Measurements from ENCODE around the gene SPZ1. TPM values are rescaled to one million over a fixed set of nuclear protein-coding genes. Genes with fewer than 3 reads are reported as not detected.
"Not testable (repeated sequence)": the region's sequence is repeated elsewhere in the genome, so short reads cannot be mapped to it uniquely, and the experiment has no call there.

The SPZ1 gene
- total RNA-seq, 1 donor from 2014 or later, result not detected

DNA sequence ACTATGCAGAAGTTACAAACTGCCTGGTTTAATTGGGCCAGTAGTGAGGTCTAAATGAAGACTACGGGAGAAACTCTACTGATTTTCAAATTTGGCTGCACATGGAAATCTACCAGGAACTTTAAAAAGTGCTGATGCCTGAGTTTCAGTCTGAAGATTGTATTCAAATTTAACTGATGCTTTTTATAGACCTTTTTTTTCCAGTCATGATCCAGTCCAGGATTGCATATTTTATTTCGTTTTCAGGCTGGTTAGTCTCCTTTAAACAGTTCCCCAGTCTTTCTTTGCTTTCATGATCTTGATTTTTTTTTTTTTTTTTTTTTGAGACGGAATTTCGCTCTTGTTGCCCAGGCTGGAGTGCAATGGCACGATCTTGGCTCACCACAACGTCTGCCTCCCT, 23.7 kb upstream of the SPZ1 start:
- CTCF ChIA-PET, result interaction anchor here (1.5 kb wide), 1 partner anchor 11 kb away, joined by 6 read pairs; no protein-coding TSS in a partner anchor
- no peak for TF ChIP-seq CTCF (IDR thresholded peaks at IDR 0.05)
- no peak for DNase-seq
- POLR2A ChIA-PET, result no interaction called here
- Mint-ChIP-seq H3K4me3 (no peak overlapping the region), H3K27ac (no peak overlapping the region), H3K27me3 (no peaks in the 10 kb centered on the region), H3K36me3 (ENCODE audit: low read depth) (no peaks in the 10 kb centered on the region), H3K9me3 (no peaks in the 10 kb centered on the region), H3K4me1 (no peaks in the 10 kb centered on the region)
- no peak for ATAC-seq (ENCODE audit: low read depth)
- intact Hi-C loops (cut with micrococcal nuclease), result no loop called here

- no peak overlapping the region for H3K4me3 Mint-ChIP-seq
- no peaks in the 10 kb centered on the region for H3K9me3 Mint-ChIP-seq
- TF ChIP-seq CTCF (IDR thresholded peaks at IDR 0.05), result no peak
- intact Hi-C loops (cut with micrococcal nuclease), result no loop called here
- ATAC-seq (ENCODE audit: low read depth) (no peak), DNase-seq (no peak)
- no peak overlapping the region for H3K27ac Mint-ChIP-seq
- ChIA-PET CTCF (no interaction called here), POLR2A (no interaction called here)
- no peaks in the 10 kb centered on the region for H3K27me3 Mint-ChIP-seq
- no peaks in the 10 kb centered on the region for H3K36me3 Mint-ChIP-seq (ENCODE audit: low read depth)
- no peaks in the 10 kb centered on the region for H3K4me1 Mint-ChIP-seq
Observed at GRCh38 chr5:80299601-80300000, 20.2 kb upstream of the SPZ1 start.

DNA sequence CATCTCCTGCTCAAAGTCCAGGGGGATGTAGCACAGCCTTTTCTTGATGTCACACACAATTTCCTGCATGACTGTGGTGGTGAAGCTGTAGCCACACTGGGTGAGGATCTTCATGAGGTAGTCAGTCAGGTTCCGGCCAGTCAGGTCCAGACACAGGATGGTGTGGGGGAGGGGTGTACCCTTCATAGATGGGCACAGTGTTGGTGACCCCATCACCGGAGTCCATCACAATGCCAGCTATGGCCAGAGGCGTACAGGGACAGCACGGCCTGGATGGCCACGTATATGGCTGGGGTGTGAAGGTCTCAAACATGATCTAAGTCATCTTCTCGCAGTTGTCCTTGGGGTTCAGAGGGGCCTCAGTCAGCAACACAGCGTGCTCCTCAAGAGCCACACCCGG, 19.7 kb upstream of the SPZ1 start:
- no peaks in the 10 kb centered on the region for H3K9me3 Mint-ChIP-seq
- ATAC-seq (ENCODE audit: low read depth) (no peak), DNase-seq (no peak)
- intact Hi-C loops (cut with micrococcal nuclease), result no loop called here
- H3K4me1 Mint-ChIP-seq, result no peaks in the 10 kb centered on the region
- TF ChIP-seq CTCF (IDR thresholded peaks at IDR 0.05), result no peak
- CTCF ChIA-PET, result no interaction called here
- H3K36me3 Mint-ChIP-seq (ENCODE audit: low read depth), result no peaks in the 10 kb centered on the region
- POLR2A ChIA-PET, result no interaction called here
- no peaks in the 10 kb centered on the region for H3K27me3 Mint-ChIP-seq
- H3K27ac Mint-ChIP-seq, result no peak overlapping the region
- H3K4me3 Mint-ChIP-seq, result no peak overlapping the region

- intact Hi-C loops (cut with micrococcal nuclease); POLR2A ChIA-PET; H3K4me3 Mint-ChIP-seq; H3K9me3 Mint-ChIP-seq; H3K27me3 Mint-ChIP-seq; CTCF ChIA-PET; H3K36me3 Mint-ChIP-seq (ENCODE audit: low read depth); ATAC-seq (ENCODE audit: low read depth); H3K4me1 Mint-ChIP-seq; H3K27ac Mint-ChIP-seq; DNase-seq: not testable (repeated sequence)
Observed at GRCh38 chr5:80300796-80301195, 19.0 kb upstream of the SPZ1 start.

DNA sequence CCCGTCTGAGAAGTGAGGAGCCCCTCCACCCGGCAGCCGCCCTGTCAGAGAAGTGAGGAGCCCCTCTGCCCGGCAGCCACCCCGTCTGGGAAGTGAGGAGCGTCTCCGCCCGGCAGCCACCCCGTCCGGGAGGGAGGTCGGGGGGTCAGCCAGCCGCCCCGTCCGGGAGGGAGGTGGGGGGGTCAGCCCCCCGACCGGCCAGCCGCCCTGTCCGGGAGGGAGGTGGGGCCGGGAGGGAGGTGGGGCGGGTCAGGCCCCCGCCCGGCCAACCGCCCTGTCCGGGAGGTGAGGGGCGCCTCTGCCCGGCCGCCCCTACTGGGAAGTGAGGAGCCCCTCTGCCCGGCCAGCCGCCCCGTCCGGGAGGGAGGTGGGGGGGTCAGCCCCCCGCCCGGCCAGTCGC, 18.5 kb upstream of the SPZ1 start:
- CTCF ChIA-PET; H3K36me3 Mint-ChIP-seq (ENCODE audit: low read depth); ATAC-seq (ENCODE audit: low read depth); H3K9me3 Mint-ChIP-seq; intact Hi-C loops (cut with micrococcal nuclease); H3K4me1 Mint-ChIP-seq; POLR2A ChIA-PET; H3K27ac Mint-ChIP-seq; H3K4me3 Mint-ChIP-seq; H3K27me3 Mint-ChIP-seq; DNase-seq: not testable (repeated sequence)

GRCh38 chr5:80302636-80303035, 17.2 kb upstream of the SPZ1 start:
- no peak for TF ChIP-seq CTCF (IDR thresholded peaks at IDR 0.05)
- H3K4me1 Mint-ChIP-seq, result no peaks in the 10 kb centered on the region
- H3K27me3 Mint-ChIP-seq, result no peaks in the 10 kb centered on the region
- intact Hi-C loops (cut with micrococcal nuclease), result no loop called here
- ChIA-PET POLR2A (no interaction called here), CTCF (interaction anchor here (7.5 kb wide), 1 partner anchor 211 kb away, joined by 171 read pairs; no protein-coding TSS in a partner anchor)
- H3K9me3 Mint-ChIP-seq, result no peaks in the 10 kb centered on the region
- H3K4me3 Mint-ChIP-seq, result no peak overlapping the region
- H3K36me3 Mint-ChIP-seq (ENCODE audit: low read depth), result no peaks in the 10 kb centered on the region
- ATAC-seq (ENCODE audit: low read depth) (no peak), DNase-seq (no peak)
- H3K27ac Mint-ChIP-seq, result no peak overlapping the region

All from activated B cell treated with CpG ODN at 0.5 μM for 24 hours (primary cell).